GM23338 (cell line): ENCODE data around the gene SLX4IP. TPM values are rescaled to one million over a fixed set of nuclear protein-coding genes. Genes with fewer than 3 reads are reported as not detected.

Source experiments
- ATAC-seq: fragments of 200-7000 bp; cut with Tn5 transposase; 3 replicates; pipeline ENCODE4 v1.9.1; 2020
- DNase-seq: peaks from one replicate; pipeline ENCODE4 v3.0.0-alpha.2; 2015; ENCODE audit warnings: low spot score
- H2AFZ ChIP-seq: fragments of 200-600 bp; sonication (generic); 2 replicates; pipeline ENCODE4 v1.8.0; 2016; ENCODE audit warnings: antibody characterized with exemption, mild to moderate bottlenecking, moderate library complexity
- H3F3A ChIP-seq: fragments of 200-600 bp; sonication (generic); replicated peaks from 2 replicates; pipeline ENCODE4 v1.8.0; 2017; ENCODE audit warnings: antibody characterized with exemption, mixed run types, low read depth
- H3K27ac ChIP-seq: fragments of 200-600 bp; sonication (generic); 2 replicates; pipeline ENCODE4 v1.6.1; 2016; ENCODE audit warnings: low read depth
- H3K27me3 ChIP-seq: fragments of 200-600 bp; sonication (generic); 2 replicates; pipeline ENCODE4 v1.8.0; 2016; ENCODE audit warnings: mild to moderate bottlenecking, mixed run types, moderate library complexity; ENCODE audit not compliant: insufficient read depth
- H3K36me3 ChIP-seq: fragments of 200-600 bp; sonication (generic); 2 replicates; pipeline ENCODE4 v1.8.0; 2016; ENCODE audit warnings: mild to moderate bottlenecking; ENCODE audit not compliant: insufficient read depth
- H3K4me1 ChIP-seq: fragments of 200-600 bp; sonication (generic); 2 replicates; pipeline ENCODE4 v1.8.0; 2016; ENCODE audit warnings: mild to moderate bottlenecking, moderate library complexity; ENCODE audit not compliant: insufficient read depth
- H3K4me2 ChIP-seq: fragments of 200-600 bp; sonication (generic); 2 replicates; pipeline ENCODE4 v1.7.1; 2017; ENCODE audit warnings: mixed run types
- H3K4me3 ChIP-seq: fragments of 200-600 bp; sonication (generic); 2 replicates; pipeline ENCODE4 v1.6.1; 2016; ENCODE audit warnings: mixed run types
- H3K79me2 ChIP-seq: fragments of 200-600 bp; sonication (generic); replicated peaks from 2 replicates; pipeline ENCODE4 v1.8.0; 2017; ENCODE audit warnings: mild to moderate bottlenecking; ENCODE audit not compliant: insufficient read depth
- H3K9me2 ChIP-seq: fragments of 200-600 bp; sonication (generic); 2 replicates; pipeline ENCODE4 v1.8.0; 2017; ENCODE audit not compliant: insufficient read depth
- H4K20me1 ChIP-seq: fragments of 200-600 bp; sonication (generic); replicated peaks from 2 replicates; pipeline ENCODE4 v1.8.0; 2017; ENCODE audit warnings: mild to moderate bottlenecking; ENCODE audit not compliant: insufficient read depth
- H3K27ac Mint-ChIP-seq: 2 replicates; pipeline ENCODE4 v1.8.0; 2020; ENCODE audit warnings: inconsistent platforms, mild to moderate bottlenecking, moderate library complexity, mixed read lengths
- H3K27me3 Mint-ChIP-seq: 3 replicates; pipeline ENCODE4 v1.8.0; 2022; ENCODE audit warnings: low read depth, mild to moderate bottlenecking, moderate library complexity, mixed read lengths, inconsistent platforms; ENCODE audit not compliant: insufficient read depth, poor library complexity
- H3K36me3 Mint-ChIP-seq: 3 replicates; pipeline ENCODE4 v1.8.0; 2021; ENCODE audit warnings: low read depth, mild to moderate bottlenecking, inconsistent platforms, moderate library complexity, mixed read lengths
- H3K4me1 Mint-ChIP-seq: 3 replicates; pipeline ENCODE4 v1.8.0; 2020; ENCODE audit warnings: mild to moderate bottlenecking, inconsistent platforms, mixed read lengths
- H3K4me3 Mint-ChIP-seq: 3 replicates; pipeline ENCODE4 v1.8.0; 2021; ENCODE audit warnings: moderate library complexity, mild to moderate bottlenecking, inconsistent platforms, mixed read lengths
- H3K9me3 Mint-ChIP-seq: 3 replicates; pipeline ENCODE4 v1.8.0; 2020; ENCODE audit warnings: moderate library complexity, mild to moderate bottlenecking, inconsistent platforms, mixed read lengths
- CREB1 ChIP-seq: fragments of 250-450 bp; sonication (Bioruptor Pico); IDR thresholded peaks from 2 replicates; pipeline ENCODE4 v1.5.0; 2020; ENCODE audit warnings: low read depth, mild to moderate bottlenecking, moderate library complexity
- EZH2 ChIP-seq: fragments of 200-600 bp; sonication (generic); IDR thresholded peaks from one replicate; pipeline ENCODE4 v1.8.0; 2017; ENCODE audit warnings: antibody characterized with exemption, mild to moderate bottlenecking, low read depth; ENCODE audit not compliant: unreplicated experiment
- EZH2phosphoT487 ChIP-seq: fragments of 200-600 bp; sonication (generic); IDR thresholded peaks from one replicate; pipeline ENCODE4 v1.8.1; 2018; ENCODE audit warnings: antibody characterized with exemption; ENCODE audit not compliant: unreplicated experiment
- JUNB ChIP-seq: IDR thresholded peaks from one replicate; pipeline ENCODE4 v1.6.1; 2016; ENCODE audit warnings: antibody characterized with exemption; ENCODE audit not compliant: unreplicated experiment
- NANOG ChIP-seq: IDR thresholded peaks from 2 replicates; pipeline ENCODE4 v1.6.1; 2016; ENCODE audit warnings: antibody characterized with exemption, borderline replicate concordance
- POLR2AphosphoS5 ChIP-seq: IDR thresholded peaks from 2 replicates; pipeline ENCODE4 v1.6.1; 2016; ENCODE audit warnings: antibody characterized with exemption, low read depth
- STAT1 ChIP-seq: IDR thresholded peaks from one replicate; pipeline ENCODE4 v1.6.1; 2016; ENCODE audit warnings: antibody characterized with exemption; ENCODE audit not compliant: unreplicated experiment
- ZNF331 ChIP-seq: fragments of 250-450 bp; sonication (Bioruptor Pico); IDR thresholded peaks from 2 replicates; pipeline ENCODE4 v1.5.0; 2020; ENCODE audit warnings: low read depth, mild to moderate bottlenecking, moderate library complexity
- polyA plus RNA-seq: library from polyadenylated mRNA; unstranded; fragments of >200 nt; fragmentation: Nextera tagmentation; extraction: Ambion mirVana; gene quantifications from 2 replicates; pipeline ENCODE4 v1.2.1, GENCODE V29; 2016
- total RNA-seq: library from RNA; depleted of rRNA; stranded (reverse); fragments of >200 nt; shearing (Covaris generic); gene quantifications from 2 replicates; pipeline ENCODE4 v1.2.3, GENCODE V29; 2014
- TF ChIP-seq, protein P1 (sequence below), 2 experiments: fragments of 200-600 bp in 1 of 2; sonication (generic) in 1 of 2; conservative IDR thresholded peaks; 2 replicates each; pipeline versions ENCODE4 v1.5.1 to v1.6.1; 2016 to 2017; ENCODE audit warnings: antibody characterized with exemption in 2 of 2, low read depth in 2 of 2, mild to moderate bottlenecking in 2 of 2, moderate library complexity in 1 of 2
- TF ChIP-seq, protein P2 (sequence below): IDR thresholded peaks from 2 replicates; pipeline ENCODE4 v1.6.1; 2016; ENCODE audit warnings: antibody characterized with exemption
- TF ChIP-seq, protein P3 (sequence below): IDR thresholded peaks from one replicate; pipeline ENCODE4 v1.6.1; 2018; ENCODE audit warnings: antibody characterized with exemption; ENCODE audit not compliant: unreplicated experiment

SLX4IP gene
- total and polyA plus RNA-seq, 2 experiments from 2014 or later, result 9.1 to 9.8 TPM

DNA sequence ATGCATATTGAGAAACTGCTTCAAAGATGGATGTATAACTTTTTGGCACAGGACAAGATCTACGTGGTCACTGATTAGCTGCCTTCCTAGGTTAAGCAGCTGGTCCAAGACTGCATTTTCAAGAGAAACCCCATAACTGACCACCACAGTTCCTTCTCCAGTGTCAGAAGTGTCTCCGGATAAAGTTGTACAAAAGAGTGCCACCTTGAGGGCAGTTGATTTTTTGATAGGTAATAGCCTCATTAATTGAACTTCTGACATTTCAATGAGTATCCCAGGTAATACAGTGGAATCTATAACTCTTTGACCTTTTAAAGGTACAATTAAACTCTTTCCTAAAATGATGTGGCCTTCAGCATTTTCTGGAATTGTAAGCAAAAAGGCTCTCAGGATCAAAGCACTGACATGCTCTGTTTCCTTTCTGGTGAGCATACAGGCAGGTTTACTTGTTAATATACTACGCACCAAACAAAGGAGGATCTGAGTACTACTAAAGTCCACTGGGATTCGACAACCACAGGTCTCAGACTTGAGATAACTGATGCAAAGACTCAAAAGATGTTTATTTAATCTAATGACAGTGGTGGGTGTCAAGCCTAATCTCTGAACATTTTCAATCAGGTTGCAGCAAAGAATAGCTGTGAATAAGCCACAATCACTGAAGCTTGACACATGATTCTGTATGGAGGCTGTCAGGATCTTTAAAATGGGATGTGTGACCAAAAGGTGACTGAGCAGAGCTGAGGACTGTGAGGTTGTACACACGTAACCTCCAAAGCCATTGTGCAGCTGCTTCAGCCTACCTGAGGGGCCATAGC is 22.3 kb upstream of the SLX4IP start:
- peaks cover 13% of the 10 kb centered on the region for H3K79me2 ChIP-seq
- Mint-ChIP-seq H3K4me3 (no peak overlapping the region), H3K4me1 (peaks cover 16% of the 10 kb centered on the region; the same call in 2 of the 3 replicates), H3K36me3 (peaks cover 10% of the 10 kb centered on the region), H3K27me3 (peaks cover 2% of the 10 kb centered on the region), H3K9me3 (no peaks in the 10 kb centered on the region), H3K27ac (no peak overlapping the region)
- no peak overlapping the region for H3K4me3 ChIP-seq
- TF ChIP-seq JUNB, result no peak
- TF ChIP-seq, protein P1, sequence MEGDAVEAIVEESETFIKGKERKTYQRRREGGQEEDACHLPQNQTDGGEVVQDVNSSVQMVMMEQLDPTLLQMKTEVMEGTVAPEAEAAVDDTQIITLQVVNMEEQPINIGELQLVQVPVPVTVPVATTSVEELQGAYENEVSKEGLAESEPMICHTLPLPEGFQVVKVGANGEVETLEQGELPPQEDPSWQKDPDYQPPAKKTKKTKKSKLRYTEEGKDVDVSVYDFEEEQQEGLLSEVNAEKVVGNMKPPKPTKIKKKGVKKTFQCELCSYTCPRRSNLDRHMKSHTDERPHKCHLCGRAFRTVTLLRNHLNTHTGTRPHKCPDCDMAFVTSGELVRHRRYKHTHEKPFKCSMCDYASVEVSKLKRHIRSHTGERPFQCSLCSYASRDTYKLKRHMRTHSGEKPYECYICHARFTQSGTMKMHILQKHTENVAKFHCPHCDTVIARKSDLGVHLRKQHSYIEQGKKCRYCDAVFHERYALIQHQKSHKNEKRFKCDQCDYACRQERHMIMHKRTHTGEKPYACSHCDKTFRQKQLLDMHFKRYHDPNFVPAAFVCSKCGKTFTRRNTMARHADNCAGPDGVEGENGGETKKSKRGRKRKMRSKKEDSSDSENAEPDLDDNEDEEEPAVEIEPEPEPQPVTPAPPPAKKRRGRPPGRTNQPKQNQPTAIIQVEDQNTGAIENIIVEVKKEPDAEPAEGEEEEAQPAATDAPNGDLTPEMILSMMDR (conservative IDR thresholded peaks at IDR 0.05; ENCODE audit: low read depth in 2 of 2), result peak in 1 of 2 experiments; percentile 42
- TF ChIP-seq CREB1, result no peak
- H3K4me1 ChIP-seq, result no peaks in the 10 kb centered on the region
- no peak for DNase-seq
- no peaks in the 10 kb centered on the region for H3K9me2 ChIP-seq
- no peaks in the 10 kb centered on the region; the same call in none of the 2 replicates for H3K36me3 ChIP-seq
- H4K20me1 ChIP-seq, result no peaks in the 10 kb centered on the region
- no peak overlapping the region for H2AFZ ChIP-seq
- H3K27me3 ChIP-seq, result no peaks in the 10 kb centered on the region
- no peak overlapping the region for H3K4me2 ChIP-seq
- H3F3A ChIP-seq, result no peaks in the 10 kb centered on the region
- ATAC-seq, result no peak
- H3K27ac ChIP-seq, result no peak overlapping the region

DNA sequence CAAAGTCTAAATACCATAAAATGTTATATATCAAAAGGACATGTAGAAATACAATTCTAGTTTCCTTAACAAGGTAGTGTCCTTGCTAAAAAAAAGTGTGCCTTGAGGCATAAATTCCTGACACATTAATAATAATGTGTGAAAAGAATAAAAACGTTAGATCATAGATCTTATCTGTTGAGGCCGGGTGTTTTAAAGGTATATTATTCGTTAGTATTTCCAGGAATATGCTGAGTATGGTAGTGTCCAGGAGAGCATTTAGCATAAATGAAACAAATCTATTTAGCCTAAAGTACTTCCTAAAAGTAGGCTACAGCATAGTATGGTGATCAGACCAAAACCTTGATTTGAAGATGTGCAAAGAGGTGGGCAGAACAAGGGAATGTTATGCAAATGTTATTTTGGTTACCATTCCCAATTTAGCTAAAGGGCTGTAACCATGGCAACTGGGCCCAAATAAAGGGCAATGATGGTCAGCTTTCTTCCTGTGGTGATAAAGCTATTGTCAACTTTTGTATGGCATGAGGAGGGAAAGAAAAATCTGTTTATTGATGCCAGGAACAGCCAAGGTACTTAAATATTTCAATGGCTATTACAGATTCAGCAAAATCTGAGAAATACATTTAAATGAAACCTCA is 20.0 kb upstream of the SLX4IP start:
- no peak overlapping the region for H3K4me3 ChIP-seq
- no peaks in the 10 kb centered on the region for H3K9me2 ChIP-seq
- H3K4me3 Mint-ChIP-seq, result no peak overlapping the region
- 0 out of 2 replicates have a peak overlapping the region, but pooled peaks have one; percentile 5 for H3K27ac ChIP-seq
- no peak overlapping the region for H3K4me2 ChIP-seq
- H3K27me3 ChIP-seq, result no peaks in the 10 kb centered on the region
- no peaks in the 10 kb centered on the region for H3F3A ChIP-seq
- peaks cover 2% of the 10 kb centered on the region for H3K27me3 Mint-ChIP-seq
- no peaks in the 10 kb centered on the region for H3K9me3 Mint-ChIP-seq
- peaks cover 17% of the 10 kb centered on the region for H3K79me2 ChIP-seq
- 0 out of 2 replicates have a peak, but pooled peaks cover 1% of the 10 kb centered on the region for H3K4me1 ChIP-seq
- ATAC-seq (no peak), DNase-seq (peak; percentile 68)
- H3K27ac Mint-ChIP-seq, result peak overlapping the region; percentile 13; the same call in 1 of the 2 replicates
- H3K36me3 ChIP-seq, result no peaks in the 10 kb centered on the region; the same call in none of the 2 replicates
- peaks cover 16% of the 10 kb centered on the region for H3K36me3 Mint-ChIP-seq
- peaks cover 16% of the 10 kb centered on the region; the same call in 2 of the 3 replicates for H3K4me1 Mint-ChIP-seq
- H4K20me1 ChIP-seq, result no peaks in the 10 kb centered on the region
- H2AFZ ChIP-seq, result no peak overlapping the region
- TF ChIP-seq STAT1 (no peak), JUNB (no peak), EZH2 (no peak), ZNF331 (CRISPR knock-in tag) (no peak), CREB1 (no peak), NANOG (no peak), EZH2phosphoT487 (no peak), POLR2AphosphoS5 (no peak)
- TF ChIP-seq, protein P2, sequence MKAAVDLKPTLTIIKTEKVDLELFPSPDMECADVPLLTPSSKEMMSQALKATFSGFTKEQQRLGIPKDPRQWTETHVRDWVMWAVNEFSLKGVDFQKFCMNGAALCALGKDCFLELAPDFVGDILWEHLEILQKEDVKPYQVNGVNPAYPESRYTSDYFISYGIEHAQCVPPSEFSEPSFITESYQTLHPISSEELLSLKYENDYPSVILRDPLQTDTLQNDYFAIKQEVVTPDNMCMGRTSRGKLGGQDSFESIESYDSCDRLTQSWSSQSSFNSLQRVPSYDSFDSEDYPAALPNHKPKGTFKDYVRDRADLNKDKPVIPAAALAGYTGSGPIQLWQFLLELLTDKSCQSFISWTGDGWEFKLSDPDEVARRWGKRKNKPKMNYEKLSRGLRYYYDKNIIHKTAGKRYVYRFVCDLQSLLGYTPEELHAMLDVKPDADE, result no peak
- TF ChIP-seq, protein P3, sequence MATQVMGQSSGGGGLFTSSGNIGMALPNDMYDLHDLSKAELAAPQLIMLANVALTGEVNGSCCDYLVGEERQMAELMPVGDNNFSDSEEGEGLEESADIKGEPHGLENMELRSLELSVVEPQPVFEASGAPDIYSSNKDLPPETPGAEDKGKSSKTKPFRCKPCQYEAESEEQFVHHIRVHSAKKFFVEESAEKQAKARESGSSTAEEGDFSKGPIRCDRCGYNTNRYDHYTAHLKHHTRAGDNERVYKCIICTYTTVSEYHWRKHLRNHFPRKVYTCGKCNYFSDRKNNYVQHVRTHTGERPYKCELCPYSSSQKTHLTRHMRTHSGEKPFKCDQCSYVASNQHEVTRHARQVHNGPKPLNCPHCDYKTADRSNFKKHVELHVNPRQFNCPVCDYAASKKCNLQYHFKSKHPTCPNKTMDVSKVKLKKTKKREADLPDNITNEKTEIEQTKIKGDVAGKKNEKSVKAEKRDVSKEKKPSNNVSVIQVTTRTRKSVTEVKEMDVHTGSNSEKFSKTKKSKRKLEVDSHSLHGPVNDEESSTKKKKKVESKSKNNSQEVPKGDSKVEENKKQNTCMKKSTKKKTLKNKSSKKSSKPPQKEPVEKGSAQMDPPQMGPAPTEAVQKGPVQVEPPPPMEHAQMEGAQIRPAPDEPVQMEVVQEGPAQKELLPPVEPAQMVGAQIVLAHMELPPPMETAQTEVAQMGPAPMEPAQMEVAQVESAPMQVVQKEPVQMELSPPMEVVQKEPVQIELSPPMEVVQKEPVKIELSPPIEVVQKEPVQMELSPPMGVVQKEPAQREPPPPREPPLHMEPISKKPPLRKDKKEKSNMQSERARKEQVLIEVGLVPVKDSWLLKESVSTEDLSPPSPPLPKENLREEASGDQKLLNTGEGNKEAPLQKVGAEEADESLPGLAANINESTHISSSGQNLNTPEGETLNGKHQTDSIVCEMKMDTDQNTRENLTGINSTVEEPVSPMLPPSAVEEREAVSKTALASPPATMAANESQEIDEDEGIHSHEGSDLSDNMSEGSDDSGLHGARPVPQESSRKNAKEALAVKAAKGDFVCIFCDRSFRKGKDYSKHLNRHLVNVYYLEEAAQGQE, result no peak
